Fibroblast of lung (primary cell): Measurements from ENCODE around the gene SPRY1.

Experiments used
- CTCF ChIP-seq, 2 donors: IDR thresholded peaks in 1 of 2; conservative IDR thresholded peaks in 1 of 2; 1 replicate in 1 of 2; 2 replicates in 1 of 2; pipeline ENCODE4 v1.5.1; 2011 to 2012; ENCODE audit warnings: low read length in 2 of 2, control low read depth in 1 of 2, inconsistent platforms in 1 of 2, low read depth in 1 of 2, mild to moderate bottlenecking in 1 of 2
- EZH2 ChIP-seq: IDR thresholded peaks from 2 replicates; pipeline ENCODE4 v1.5.1; 2012; ENCODE audit warnings: low read length, control low read depth, mild to moderate bottlenecking; ENCODE audit errors: missing control alignments

- TF ChIP-seq CTCF (conservative IDR thresholded peaks at IDR 0.05 in 1 of 2, IDR thresholded peaks at IDR 0.05 in 1 of 2; ENCODE audit: low read depth in 1 of 2, low read length in 2 of 2) (no peak), EZH2 (no peak)
Measured at GRCh38 chr4:123365412-123365811, 31.2 kb upstream of the SPRY1 start.
